Breast epithelium (tissue), 4 donors: ENCODE results near the gene PLXNA4. TPM values are rescaled to one million over a fixed set of nuclear protein-coding genes. Genes with fewer than 3 reads are reported as not detected.

ENCODE experiments used
- DNase-seq, 2 donors: peaks; one replicate each; pipeline ENCODE4 v3.0.0-alpha.2; 2019; ENCODE audit warnings: low spot score in 2 of 2
- H3K27ac ChIP-seq, 2 donors: fragments of 200-600 bp; sonication (generic) in 1 of 2; one replicate each; pipeline ENCODE4 v1.5.1; 2016 to 2019; ENCODE audit warnings: mild to moderate bottlenecking in 1 of 2
- H3K27me3 ChIP-seq, 2 donors: fragments of 200-600 bp; sonication (generic) in 1 of 2; one replicate each; pipeline versions ENCODE4 v1.5.1 to v1.6.0; 2017 to 2019; ENCODE audit warnings: control low read depth in 1 of 2, mild to moderate bottlenecking in 1 of 2
- H3K36me3 ChIP-seq: fragments of 200-600 bp; one replicate; pipeline ENCODE4 v1.5.1; 2019
- H3K4me1 ChIP-seq, 2 donors: fragments of 200-600 bp; sonication (generic); one replicate each; pipeline ENCODE4 v1.5.1; 2016 to 2019; ENCODE audit warnings: control low read depth in 1 of 2
- H3K4me3 ChIP-seq, 3 donors: fragments of 200-600 bp; sonication (generic); 1 replicate in 2 of 3; 2 replicates in 1 of 3; pipeline ENCODE4 v1.5.1; 2016 to 2019; ENCODE audit warnings: mild to moderate bottlenecking in 3 of 3, moderate library complexity in 2 of 3
- H3K9me3 ChIP-seq, 2 donors: fragments of 200-600 bp; sonication (generic) in 1 of 2; one replicate each; pipeline ENCODE4 v1.5.1; 2016 to 2019; ENCODE audit warnings: control low read depth in 1 of 2
- POLR2A ChIP-seq: fragments of 450-650 bp; IDR thresholded peaks from one replicate; pipeline ENCODE4 v1.6.1; 2016; ENCODE audit warnings: antibody characterized with exemption, mild to moderate bottlenecking, moderate library complexity
- POLR2AphosphoS5 ChIP-seq, 3 donors: sonication (generic); formaldehyde crosslinking; IDR thresholded peaks; one replicate each; pipeline ENCODE4 v1.6.1; 2017; ENCODE audit warnings: antibody characterized with exemption in 3 of 3
- intact Hi-C: fragments of 100-400 bp; cut with DNase I; formaldehyde crosslinking; loops from one replicate; pipeline ENCODE4 v1.15.1; 2023; ENCODE audit warnings: low total_unique reads
- total RNA-seq, 3 donors: library from RNA; depleted of rRNA; stranded (reverse); fragments of >200 nt; gene quantifications; one replicate each; pipeline ENCODE4 v1.1.0, GENCODE V29; 2016
- TF ChIP-seq, protein P1 (sequence below), 3 donors: fragments of 450-650 bp; IDR thresholded peaks; one replicate each; pipeline ENCODE4 v1.5.1; 2016 to 2017; ENCODE audit warnings: antibody characterized with exemption in 3 of 3, mild to moderate bottlenecking in 3 of 3, moderate library complexity in 3 of 3

The PLXNA4 gene
- total RNA-seq, 3 donors from 2014 or later: 7.2 to 32.5 (median 26.2) TPM

DNA sequence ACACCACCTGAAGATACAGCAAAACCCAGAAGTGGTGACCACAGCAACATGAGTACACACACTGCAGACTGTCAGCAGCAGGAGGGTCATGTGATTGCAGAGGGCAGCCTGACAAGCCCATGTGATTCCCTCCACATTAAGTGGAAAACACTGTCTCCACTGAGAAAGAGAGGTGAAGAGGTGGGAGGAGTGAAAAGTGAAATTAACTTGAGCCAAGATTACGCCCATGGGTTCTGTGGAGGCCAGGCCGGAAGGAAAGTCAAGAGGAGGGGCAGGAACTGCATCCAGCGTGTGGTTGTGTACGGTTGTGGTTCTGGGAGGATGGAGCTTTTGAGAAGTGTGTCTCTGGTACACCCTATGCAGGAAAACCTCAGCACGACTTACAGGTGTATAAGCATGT, 138.5 kb downstream of the PLXNA4 start:
- peak in 1 of 2 donors; percentile 24 for DNase-seq
- Histone ChIP-seq H3K36me3 (no peaks in the 10 kb centered on the region), H3K27me3 (no peaks in the 10 kb centered on the region), H3K4me3 (no peak overlapping the region), H3K27ac (no peak overlapping the region), H3K9me3 (no peaks in the 10 kb centered on the region), H3K4me1 (no peaks in the 10 kb centered on the region)
- intact Hi-C loops: no loop called here
- TF ChIP-seq, protein P1, sequence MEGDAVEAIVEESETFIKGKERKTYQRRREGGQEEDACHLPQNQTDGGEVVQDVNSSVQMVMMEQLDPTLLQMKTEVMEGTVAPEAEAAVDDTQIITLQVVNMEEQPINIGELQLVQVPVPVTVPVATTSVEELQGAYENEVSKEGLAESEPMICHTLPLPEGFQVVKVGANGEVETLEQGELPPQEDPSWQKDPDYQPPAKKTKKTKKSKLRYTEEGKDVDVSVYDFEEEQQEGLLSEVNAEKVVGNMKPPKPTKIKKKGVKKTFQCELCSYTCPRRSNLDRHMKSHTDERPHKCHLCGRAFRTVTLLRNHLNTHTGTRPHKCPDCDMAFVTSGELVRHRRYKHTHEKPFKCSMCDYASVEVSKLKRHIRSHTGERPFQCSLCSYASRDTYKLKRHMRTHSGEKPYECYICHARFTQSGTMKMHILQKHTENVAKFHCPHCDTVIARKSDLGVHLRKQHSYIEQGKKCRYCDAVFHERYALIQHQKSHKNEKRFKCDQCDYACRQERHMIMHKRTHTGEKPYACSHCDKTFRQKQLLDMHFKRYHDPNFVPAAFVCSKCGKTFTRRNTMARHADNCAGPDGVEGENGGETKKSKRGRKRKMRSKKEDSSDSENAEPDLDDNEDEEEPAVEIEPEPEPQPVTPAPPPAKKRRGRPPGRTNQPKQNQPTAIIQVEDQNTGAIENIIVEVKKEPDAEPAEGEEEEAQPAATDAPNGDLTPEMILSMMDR (IDR thresholded peaks at IDR 0.05): no peak
- TF ChIP-seq POLR2A (no peak), POLR2AphosphoS5 (IDR thresholded peaks at IDR 0.05) (no peak)

DNA sequence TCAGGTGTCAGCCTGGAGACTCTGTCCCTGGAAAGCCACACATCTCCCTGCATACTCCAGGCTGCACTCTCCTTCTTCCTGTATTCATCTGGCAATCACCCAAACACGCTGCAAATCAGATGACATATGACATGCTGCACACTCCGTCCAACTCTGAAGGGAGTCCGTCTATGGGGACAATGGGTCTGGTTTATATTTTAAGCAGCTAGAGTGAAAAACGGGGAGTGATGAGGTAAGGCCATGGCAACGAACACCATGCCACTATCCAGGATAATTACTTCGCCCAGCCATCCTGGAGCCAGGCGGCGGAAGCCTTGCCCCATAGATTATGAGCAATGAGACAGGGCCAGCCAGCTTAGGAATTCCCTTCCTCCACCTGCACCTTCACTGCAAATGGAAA, 140.1 kb downstream of the PLXNA4 start:
- Histone ChIP-seq H3K27me3 (no peaks in the 10 kb centered on the region), H3K36me3 (no peaks in the 10 kb centered on the region), H3K27ac (no peak overlapping the region), H3K9me3 (no peaks in the 10 kb centered on the region), H3K4me3 (no peak overlapping the region), H3K4me1 (no peaks in the 10 kb centered on the region)
- TF ChIP-seq POLR2AphosphoS5 (IDR thresholded peaks at IDR 0.05): no peak
- TF ChIP-seq, protein P1 (IDR thresholded peaks at IDR 0.05): no peak
- TF ChIP-seq POLR2A: no peak
- intact Hi-C loops: no loop called here
- no peak for DNase-seq

DNA sequence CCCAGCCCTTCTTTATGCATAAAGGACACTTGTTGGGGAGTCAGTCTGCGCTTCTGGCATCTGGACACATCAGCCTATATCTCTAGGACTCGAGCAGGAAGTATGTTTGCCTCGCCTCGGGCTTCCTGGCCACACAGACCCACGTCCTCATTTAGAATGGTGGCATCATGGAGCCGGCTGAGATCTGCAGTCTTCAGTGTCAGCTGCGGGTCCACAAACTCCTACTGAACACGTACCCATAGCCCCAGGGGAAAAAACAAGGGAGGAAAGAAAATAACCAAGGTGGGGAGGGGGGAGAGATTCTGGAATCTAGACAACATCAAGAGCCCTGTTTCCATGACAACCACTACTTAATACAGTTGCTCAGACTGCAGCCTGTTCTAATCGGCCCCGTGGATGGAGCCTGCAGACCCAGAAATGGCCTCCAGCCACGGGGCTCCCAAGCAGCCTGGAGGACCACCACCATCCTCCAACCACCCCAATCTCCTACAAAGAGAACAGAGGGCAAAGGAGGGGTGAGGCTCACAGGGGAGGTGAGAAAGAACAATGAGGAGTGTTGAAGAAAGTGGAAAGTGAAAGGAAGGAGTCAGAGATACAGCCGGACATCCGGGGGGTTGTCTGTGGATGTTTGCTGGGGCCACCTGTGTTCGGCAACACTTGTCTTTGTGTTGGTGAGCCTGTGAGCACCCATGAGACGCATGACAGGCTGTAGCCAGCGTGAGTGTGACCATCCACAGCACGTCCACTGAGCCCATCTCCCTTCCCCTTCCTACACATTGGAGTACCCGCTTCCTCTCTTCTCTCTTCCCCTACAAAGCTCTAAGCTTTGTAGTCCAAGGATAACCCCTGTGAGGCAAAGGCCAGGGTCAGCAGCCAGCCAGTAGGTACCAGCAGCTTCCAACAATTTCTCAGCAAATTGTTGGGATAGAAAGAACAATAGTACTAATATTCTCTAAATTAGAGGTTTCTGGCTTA, 141.0 kb downstream of the PLXNA4 start:
- H3K9me3 ChIP-seq: no peaks in the 10 kb centered on the region
- no peaks in the 10 kb centered on the region for H3K36me3 ChIP-seq
- no peak for DNase-seq
- H3K4me3 ChIP-seq: no peak overlapping the region
- H3K27ac ChIP-seq: no peak overlapping the region
- TF ChIP-seq POLR2A (no peak), POLR2AphosphoS5 (IDR thresholded peaks at IDR 0.05) (no peak)
- intact Hi-C loops: no loop called here
- no peaks in the 10 kb centered on the region for H3K27me3 ChIP-seq
- H3K4me1 ChIP-seq: no peaks in the 10 kb centered on the region

DNA sequence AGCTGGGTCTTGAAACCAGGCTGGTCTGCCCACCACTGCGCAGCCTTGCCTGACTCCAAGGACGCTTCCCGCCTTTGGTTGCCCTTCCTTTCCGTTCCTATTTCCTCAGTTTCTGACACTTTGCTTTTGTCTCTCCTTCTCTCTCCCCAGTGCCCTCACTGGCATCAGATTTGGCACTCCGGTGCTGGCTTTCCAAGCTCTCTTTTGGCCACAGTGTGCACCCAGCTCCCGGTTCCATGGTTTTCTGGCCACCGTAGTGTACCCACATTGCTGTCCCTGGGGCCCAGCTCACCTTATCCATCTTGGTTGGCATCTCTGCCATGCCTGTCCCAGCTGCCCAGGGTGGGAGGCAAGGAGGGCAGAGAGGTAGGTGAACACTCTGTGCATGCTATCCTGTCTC, 142.2 kb downstream of the PLXNA4 start:
- Histone ChIP-seq H3K36me3 (no peaks in the 10 kb centered on the region), H3K27me3 (no peaks in the 10 kb centered on the region), H3K9me3 (no peaks in the 10 kb centered on the region), H3K4me3 (no peak overlapping the region), H3K4me1 (no peaks in the 10 kb centered on the region), H3K27ac (no peak overlapping the region)
- DNase-seq: no peak
- intact Hi-C loops: no loop called here
- TF ChIP-seq POLR2AphosphoS5 (IDR thresholded peaks at IDR 0.05): no peak

DNA sequence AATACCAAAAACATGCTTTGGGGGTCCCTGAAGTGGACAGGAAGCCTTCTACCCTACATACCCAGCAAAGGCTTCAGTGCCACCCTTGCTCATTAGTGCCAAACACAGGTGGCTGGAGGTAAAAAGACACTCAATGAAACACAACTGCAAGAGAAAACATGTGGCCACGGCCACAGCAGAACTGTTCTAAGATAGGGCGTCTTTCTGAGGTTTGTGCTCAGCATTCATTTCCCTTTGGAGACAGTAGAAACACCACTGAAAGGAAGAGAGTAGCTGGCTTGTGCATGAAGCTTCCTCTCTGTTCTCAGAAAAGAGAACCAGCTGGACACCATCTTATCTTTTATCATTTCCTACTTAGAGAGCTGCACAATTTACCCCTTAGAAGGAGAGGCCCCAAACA, 143.0 kb downstream of the PLXNA4 start:
- no peak for DNase-seq
- intact Hi-C loops: no loop called here
- TF ChIP-seq, protein P1 (IDR thresholded peaks at IDR 0.05): no peak
- TF ChIP-seq POLR2AphosphoS5 (IDR thresholded peaks at IDR 0.05) (no peak), POLR2A (no peak)
- Histone ChIP-seq H3K9me3 (no peaks in the 10 kb centered on the region), H3K36me3 (no peaks in the 10 kb centered on the region), H3K4me3 (no peak overlapping the region), H3K4me1 (no peaks in the 10 kb centered on the region), H3K27ac (no peak overlapping the region), H3K27me3 (no peaks in the 10 kb centered on the region)
